ENCODE measurements around the gene UBE3C. TPM values are rescaled to one million over a fixed set of nuclear protein-coding genes. Genes with fewer than 3 reads are reported as not detected.

UBE3C gene
- total and polyA plus RNA-seq, 9 of the 15 experiments (the other 6 are each of a cell fraction or from before 2014, with no cell fraction given), result 9.6 to 91.7 (median 75.4) TPM

GRCh38 chr7:157192861-157193260 lies 54.1 kb downstream of the UBE3C start:
- H3K27ac ChIP-seq (ENCODE audit: extremely low read depth, low read depth, low read length), result no peak overlapping the region

DNA sequence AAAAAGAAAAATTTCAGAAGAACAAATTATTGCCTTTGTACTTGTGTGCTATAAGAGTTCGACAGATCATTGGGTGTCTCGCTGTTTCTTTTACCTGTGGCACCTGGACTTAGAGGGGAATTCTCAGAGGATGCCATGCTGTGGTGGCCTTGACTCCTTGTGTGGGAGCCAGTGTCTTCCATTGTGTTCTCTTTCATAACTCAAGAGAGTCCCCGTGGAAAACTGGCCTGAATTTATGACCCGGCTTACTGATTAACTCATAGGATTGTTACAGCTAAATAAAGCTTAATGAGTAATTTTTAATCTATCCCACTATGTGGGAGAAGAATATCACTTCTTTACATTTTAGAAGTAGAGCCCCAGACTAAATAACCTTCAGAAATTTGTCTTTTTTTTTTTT lies 54.5 kb downstream of the UBE3C start:
- intact Hi-C loops (cut with micrococcal nuclease) (no loop called here), in situ Hi-C loops (cut with MboI) (no loop called here)
- TF ChIP-seq CREM (IDR thresholded peaks at IDR 0.05; ENCODE audit: low read depth) (no peak), ZNF121 (CRISPR knock-in tag; conservative IDR thresholded peaks at IDR 0.05) (no peak), CBX2 (IDR thresholded peaks at IDR 0.05; ENCODE audit: insufficient read depth, low read length, poor library complexity, severe bottlenecking) (no peak), WHSC1 (IDR thresholded peaks at IDR 0.05; ENCODE audit: low read length) (no peak), BCLAF1 (IDR thresholded peaks at IDR 0.05; ENCODE audit: borderline replicate concordance in 1 of 2, control insufficient read depth in 1 of 2, low read depth in 2 of 2, low read length in 1 of 2) (no peak), KLF1 (tag; IDR thresholded peaks at IDR 0.05) (no peak), TAF9B (IDR thresholded peaks at IDR 0.05; ENCODE audit: partially characterized antibody) (no peak), ZBTB8A (IDR thresholded peaks at IDR 0.05; ENCODE audit: partially characterized antibody) (no peak)
- TF ChIP-seq, protein P1, sequence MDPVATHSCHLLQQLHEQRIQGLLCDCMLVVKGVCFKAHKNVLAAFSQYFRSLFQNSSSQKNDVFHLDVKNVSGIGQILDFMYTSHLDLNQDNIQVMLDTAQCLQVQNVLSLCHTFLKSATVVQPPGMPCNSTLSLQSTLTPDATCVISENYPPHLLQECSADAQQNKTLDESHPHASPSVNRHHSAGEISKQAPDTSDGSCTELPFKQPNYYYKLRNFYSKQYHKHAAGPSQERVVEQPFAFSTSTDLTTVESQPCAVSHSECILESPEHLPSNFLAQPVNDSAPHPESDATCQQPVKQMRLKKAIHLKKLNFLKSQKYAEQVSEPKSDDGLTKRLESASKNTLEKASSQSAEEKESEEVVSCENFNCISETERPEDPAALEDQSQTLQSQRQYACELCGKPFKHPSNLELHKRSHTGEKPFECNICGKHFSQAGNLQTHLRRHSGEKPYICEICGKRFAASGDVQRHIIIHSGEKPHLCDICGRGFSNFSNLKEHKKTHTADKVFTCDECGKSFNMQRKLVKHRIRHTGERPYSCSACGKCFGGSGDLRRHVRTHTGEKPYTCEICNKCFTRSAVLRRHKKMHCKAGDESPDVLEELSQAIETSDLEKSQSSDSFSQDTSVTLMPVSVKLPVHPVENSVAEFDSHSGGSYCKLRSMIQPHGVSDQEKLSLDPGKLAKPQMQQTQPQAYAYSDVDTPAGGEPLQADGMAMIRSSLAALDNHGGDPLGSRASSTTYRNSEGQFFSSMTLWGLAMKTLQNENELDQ (CRISPR knock-in tag; IDR thresholded peaks at IDR 0.05; ENCODE audit: borderline replicate concordance), result no peak

More at GRCh38 chr7:157192861-157193260, 54.1 kb downstream of the UBE3C start:
- no peaks in the 10 kb centered on the region for H3K4me1 ChIP-seq (replicated peaks in 1 of 2; ENCODE audit: control insufficient read depth in 2 of 2, insufficient read depth in 2 of 2, low read length in 2 of 2)
- 0 out of 3 replicates have a peak, but pooled peaks cover 7% of the 10 kb centered on the region for H3K79me2 ChIP-seq (ENCODE audit: control insufficient read depth, insufficient read depth, low read length)
- no peak overlapping the region for H3K4me3 ChIP-seq
- POLR2A ChIA-PET, result interaction anchor here (1.4 to 2.0 kb wide), 3 partner anchors 16 to 19 kb away, joined by 4 to 8 read pairs (median 7); no protein-coding TSS in a partner anchor
- CTCF ChIA-PET (ENCODE audit: low intra/inter-chr PET ratio), result no interaction called here
- ATAC-seq, result no peak
- no peak overlapping the region for H2AFZ ChIP-seq (ENCODE audit: low read depth, low read length)
- DNase-seq (ENCODE audit: extremely low read depth in 1 of 4, low spot score in 3 of 4), result no peak
- 67% methylated on average over 3 of the region's 3 CpGs for WGBS (ENCODE audit: insufficient coverage, low coverage, missing lambda C conversion rate)
- H3K9me1 ChIP-seq (ENCODE audit: control insufficient read depth, insufficient read depth, low read length), result no peaks in the 10 kb centered on the region
- H3K9me3 ChIP-seq (replicated peaks; ENCODE audit: control insufficient read depth, insufficient read depth, low read depth, low read length), result no peaks in the 10 kb centered on the region
- H4K20me1 ChIP-seq (replicated peaks; ENCODE audit: control insufficient read depth, insufficient read depth, low read length), result no peaks in the 10 kb centered on the region
- TF ChIP-seq NR2C1 (IDR thresholded peaks at IDR 0.05), result no peak
- TF ChIP-seq NR2C1 (tag; IDR thresholded peaks at IDR 0.05), result no peak
- no peak for TF ChIP-seq ARNT (IDR thresholded peaks at IDR 0.05)
- H3K4me2 ChIP-seq (ENCODE audit: insufficient read depth, low read length), result no peak overlapping the region
- intact Hi-C loops (cut with micrococcal nuclease), result no loop called here
- peaks cover 98% of the 10 kb centered on the region for H3K36me3 ChIP-seq (ENCODE audit: control insufficient read depth, insufficient read depth, low read length)
- H3K9ac ChIP-seq (ENCODE audit: insufficient read depth in 1 of 2, low read depth in 2 of 2, low read length in 2 of 2), result no peak overlapping the region
- in situ Hi-C loops (cut with MboI), result no loop called here
- no TSS peak for BruUV-seq (replicated peaks)
- no peaks in the 10 kb centered on the region for H3K27me3 ChIP-seq (ENCODE audit: control insufficient read depth in 2 of 2, insufficient read depth in 2 of 2, low read length in 2 of 2)
- no peak for FAIRE-seq

More for the DNA sequence above, 54.5 kb downstream of the UBE3C start:
- ChIA-PET POLR2A (no interaction called here), CTCF (ENCODE audit: low intra/inter-chr PET ratio) (no interaction called here)
- DNase-seq (ENCODE audit: extremely low read depth in 1 of 4, low spot score in 3 of 4) (no peak), ATAC-seq (no peak), FAIRE-seq (no peak)
- H3K4me1 ChIP-seq (replicated peaks in 1 of 2; ENCODE audit: control insufficient read depth in 2 of 2, insufficient read depth in 2 of 2, low read length in 2 of 2), result no peaks in the 10 kb centered on the region
- no peak overlapping the region for H3K4me3 ChIP-seq
- H3K79me2 ChIP-seq (ENCODE audit: control insufficient read depth, insufficient read depth, low read length), result 0 out of 3 replicates have a peak, but pooled peaks cover 7% of the 10 kb centered on the region
- no peak overlapping the region for H3K27ac ChIP-seq (ENCODE audit: extremely low read depth, low read depth, low read length)
- peaks cover 98% of the 10 kb centered on the region for H3K36me3 ChIP-seq (ENCODE audit: control insufficient read depth, insufficient read depth, low read length)
- H4K20me1 ChIP-seq (replicated peaks; ENCODE audit: control insufficient read depth, insufficient read depth, low read length), result no peaks in the 10 kb centered on the region
- H3K4me2 ChIP-seq (ENCODE audit: insufficient read depth, low read length), result no peak overlapping the region
- BruUV-seq (replicated peaks), result no TSS peak
- no peaks in the 10 kb centered on the region for H3K9me3 ChIP-seq (replicated peaks; ENCODE audit: control insufficient read depth, insufficient read depth, low read depth, low read length)
- no peak overlapping the region for H2AFZ ChIP-seq (ENCODE audit: low read depth, low read length)
- no peaks in the 10 kb centered on the region for H3K27me3 ChIP-seq (ENCODE audit: control insufficient read depth in 2 of 2, insufficient read depth in 2 of 2, low read length in 2 of 2)
- H3K9ac ChIP-seq (ENCODE audit: insufficient read depth in 1 of 2, low read depth in 2 of 2, low read length in 2 of 2), result no peak overlapping the region
- 97% methylated on average over 4 of the region's 4 CpGs for WGBS (ENCODE audit: insufficient coverage, low coverage, missing lambda C conversion rate)
- H3K9me1 ChIP-seq (ENCODE audit: control insufficient read depth, insufficient read depth, low read length), result no peaks in the 10 kb centered on the region

Data from K562 (cell line).